Activated CD4-positive, alpha-beta T cell treated with anti-CD3 and anti-CD28 coated beads, Interleukin-2, Interleukin-4, amounts not matched to agents 100 ng/mL and 50 ng/mL, durations not matched to agents 16 hours and 8 hours (primary cell): Measurements from ENCODE around the gene ZNF521.

Experiments used
- DNase-seq: peaks from one replicate; pipeline ENCODE4 v3.0.0-alpha.2; 2020; ENCODE audit warnings: low spot score

The ZNF521 gene

GRCh38 chr18:25167612-25168410, 184.2 kb downstream of the ZNF521 start:
- DNase-seq, result no peak

DNA sequence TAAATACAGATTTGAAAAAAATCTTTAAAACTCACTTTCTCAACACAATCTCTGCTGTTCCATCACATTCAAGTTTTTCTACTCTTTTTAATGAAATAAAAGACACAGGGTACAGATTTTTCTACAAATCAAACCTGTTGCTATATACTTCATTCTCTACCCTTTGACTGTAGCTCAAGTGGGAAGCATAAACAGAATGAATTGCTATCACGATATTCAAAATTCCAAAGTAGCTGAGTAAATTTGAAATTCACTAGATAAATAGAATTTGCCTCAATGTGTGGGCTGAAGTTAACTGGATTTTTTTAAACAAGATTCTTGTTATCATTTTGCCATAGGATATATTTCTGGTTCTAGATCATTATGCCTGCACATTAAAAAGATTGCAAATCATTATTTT, 185.9 kb downstream of the ZNF521 start:
- DNase-seq, result no peak

GRCh38 chr18:25164848-25165811, 186.8 kb downstream of the ZNF521 start:
- DNase-seq, result peak; percentile 17

DNA sequence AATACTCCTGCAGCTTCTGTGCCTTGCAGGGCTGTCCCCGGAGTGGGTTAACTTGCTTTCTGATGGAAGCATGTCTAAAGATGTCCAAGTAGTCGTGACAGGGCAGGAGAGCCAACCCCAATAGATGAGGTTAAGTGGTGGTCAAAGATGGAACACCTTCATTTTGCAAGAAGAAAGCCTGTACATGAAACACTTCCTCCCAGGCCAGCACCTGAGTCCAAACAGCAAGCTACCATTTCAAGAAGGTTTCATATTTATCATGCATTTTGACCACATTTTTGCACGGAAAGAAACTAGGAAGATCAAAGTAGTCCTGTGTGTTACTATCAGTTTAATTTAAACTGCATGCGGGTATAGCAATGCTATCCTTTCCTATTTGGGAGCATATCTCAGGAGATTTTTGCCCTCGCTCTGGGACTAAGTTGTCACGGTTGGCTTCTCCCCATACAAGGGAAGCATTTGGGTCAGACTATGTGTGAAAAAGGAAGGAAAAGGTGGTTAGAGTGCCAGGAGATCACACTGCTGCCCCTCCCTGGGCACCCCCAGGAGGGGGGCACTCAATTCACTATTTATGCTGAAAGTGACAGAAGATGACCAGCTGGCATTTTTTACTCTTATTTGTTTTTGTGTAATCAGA, 187.6 kb downstream of the ZNF521 start:
- no peak for DNase-seq

DNA sequence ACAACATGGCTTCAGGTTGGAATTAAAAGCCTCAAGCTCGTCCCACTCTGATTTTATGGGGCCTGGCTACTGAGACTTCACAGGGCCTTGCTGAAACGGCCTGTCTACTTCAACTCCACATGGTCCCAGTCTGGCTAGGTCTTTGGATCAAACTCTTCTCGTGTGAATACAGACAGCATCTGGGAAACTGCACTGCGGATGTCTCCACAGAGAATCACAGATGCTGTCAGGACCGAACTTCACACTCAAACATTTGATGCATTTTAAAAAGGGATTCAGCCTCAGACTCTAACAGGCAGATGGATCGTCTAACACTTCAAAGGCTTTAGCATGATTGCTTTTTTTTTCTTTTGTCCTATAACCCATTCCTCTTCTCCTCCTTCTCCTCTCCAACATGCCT, 198.5 kb downstream of the ZNF521 start:
- DNase-seq, result no peak

DNA sequence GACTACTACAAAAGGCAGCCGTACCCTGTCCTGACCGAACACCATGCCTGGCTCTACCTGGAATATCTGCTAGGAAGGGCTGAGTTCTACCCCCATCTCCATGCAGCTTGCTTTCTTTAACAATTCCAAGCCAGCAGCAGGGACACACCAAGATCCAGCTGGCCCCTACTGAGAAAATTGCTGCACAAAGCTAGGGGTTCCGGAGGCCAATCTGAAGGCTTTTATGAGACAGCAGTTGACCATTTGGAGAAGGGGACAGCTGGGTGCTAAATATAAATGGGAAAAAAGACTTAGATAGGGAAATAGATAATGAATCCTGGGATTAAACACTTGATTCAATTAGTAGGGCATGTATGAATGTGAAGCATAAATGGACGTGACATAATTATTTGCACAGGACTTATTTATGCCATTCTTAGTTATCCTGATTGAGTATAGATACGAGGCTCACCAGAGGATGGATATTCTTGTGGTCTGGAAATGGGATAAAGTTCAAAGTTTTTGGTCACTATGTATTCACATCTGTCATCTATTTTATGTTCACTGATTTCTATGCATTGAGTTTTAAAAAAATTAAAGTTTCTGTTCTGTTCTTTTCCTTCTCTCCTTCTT, 204.0 kb downstream of the ZNF521 start:
- DNase-seq, result no peak

DNA sequence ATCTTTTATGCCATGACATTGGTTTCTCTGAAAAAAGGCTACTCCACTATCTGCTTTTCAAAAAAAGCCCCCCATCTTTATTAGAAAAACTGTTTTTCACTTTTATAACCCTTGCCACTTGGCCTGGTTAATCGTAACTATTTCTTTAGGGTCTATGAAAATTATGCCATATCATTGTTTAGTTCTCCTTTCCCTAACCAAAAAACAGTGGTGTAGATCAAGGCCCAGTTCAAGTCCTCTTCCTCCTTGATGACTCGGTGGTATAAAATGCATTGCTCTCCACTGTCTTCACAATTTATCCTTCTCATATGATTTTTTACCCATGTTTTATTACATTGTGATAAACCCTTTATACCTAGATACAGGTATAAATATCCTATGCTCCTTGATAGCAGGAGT, 205.5 kb downstream of the ZNF521 start:
- no peak for DNase-seq

DNA sequence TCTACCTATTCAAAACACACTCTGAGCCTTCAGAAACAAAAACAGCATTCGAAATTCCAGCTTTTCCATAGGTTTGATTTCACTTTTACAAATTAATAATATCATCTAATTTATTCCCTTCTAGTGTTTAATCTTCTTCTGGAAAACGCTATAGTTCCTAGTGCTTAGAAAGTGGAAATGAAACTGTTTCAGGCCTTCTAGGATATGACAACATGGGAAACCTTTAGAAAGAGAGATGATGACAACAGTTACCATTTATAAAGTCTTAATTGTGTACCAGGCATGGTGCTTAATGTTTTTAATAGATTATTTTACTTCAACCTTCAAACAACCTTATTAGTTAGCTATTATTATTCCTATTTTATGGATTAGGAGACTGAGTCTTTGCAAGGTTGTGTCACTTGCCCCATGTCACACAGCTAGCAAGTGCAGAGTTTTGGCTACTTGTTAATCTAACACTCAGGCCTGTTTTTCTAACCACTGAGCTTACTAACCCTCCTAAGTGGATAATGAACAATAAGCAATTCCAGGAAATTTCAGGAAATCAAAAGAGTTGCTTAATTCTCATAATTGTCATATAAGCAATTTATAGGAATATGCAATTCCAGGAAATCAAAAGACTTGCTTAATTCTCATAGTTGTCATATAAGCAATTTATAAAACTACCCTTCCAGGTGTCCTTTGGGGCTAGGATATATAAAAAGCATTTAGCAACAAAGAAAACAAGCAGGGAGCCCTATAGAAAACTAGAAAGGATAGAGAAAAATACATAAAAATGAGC, 206.0 kb downstream of the ZNF521 start:
- no peak for DNase-seq

DNA sequence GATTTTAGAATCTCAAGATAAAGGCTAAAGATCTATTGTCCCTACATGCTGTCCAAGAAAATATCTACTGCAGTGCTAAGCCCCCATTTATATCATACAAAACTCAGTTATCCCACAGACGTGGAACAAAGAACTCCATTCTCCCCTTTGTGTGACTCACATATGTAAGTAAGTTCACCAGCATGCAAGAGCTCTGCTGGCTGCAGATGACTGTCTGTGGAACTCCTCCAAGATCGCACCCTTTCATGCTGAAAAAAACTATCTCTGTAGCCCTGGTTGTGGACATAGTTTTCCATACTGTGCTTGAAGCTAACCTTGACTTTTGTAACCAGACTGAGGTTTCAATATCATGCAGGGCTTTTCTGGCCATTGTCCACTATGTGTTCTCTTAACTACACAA, 207.1 kb downstream of the ZNF521 start:
- DNase-seq, result no peak

GRCh38 chr18:25141886-25142285, 210.1 kb downstream of the ZNF521 start:
- DNase-seq, result no peak

GRCh38 chr18:25141399-25141798, 210.6 kb downstream of the ZNF521 start:
- no peak for DNase-seq

- DNase-seq, result no peak
These were observed 211.0 kb downstream of the ZNF521 start for GRCh38 chr18:25140962-25141308.

DNA sequence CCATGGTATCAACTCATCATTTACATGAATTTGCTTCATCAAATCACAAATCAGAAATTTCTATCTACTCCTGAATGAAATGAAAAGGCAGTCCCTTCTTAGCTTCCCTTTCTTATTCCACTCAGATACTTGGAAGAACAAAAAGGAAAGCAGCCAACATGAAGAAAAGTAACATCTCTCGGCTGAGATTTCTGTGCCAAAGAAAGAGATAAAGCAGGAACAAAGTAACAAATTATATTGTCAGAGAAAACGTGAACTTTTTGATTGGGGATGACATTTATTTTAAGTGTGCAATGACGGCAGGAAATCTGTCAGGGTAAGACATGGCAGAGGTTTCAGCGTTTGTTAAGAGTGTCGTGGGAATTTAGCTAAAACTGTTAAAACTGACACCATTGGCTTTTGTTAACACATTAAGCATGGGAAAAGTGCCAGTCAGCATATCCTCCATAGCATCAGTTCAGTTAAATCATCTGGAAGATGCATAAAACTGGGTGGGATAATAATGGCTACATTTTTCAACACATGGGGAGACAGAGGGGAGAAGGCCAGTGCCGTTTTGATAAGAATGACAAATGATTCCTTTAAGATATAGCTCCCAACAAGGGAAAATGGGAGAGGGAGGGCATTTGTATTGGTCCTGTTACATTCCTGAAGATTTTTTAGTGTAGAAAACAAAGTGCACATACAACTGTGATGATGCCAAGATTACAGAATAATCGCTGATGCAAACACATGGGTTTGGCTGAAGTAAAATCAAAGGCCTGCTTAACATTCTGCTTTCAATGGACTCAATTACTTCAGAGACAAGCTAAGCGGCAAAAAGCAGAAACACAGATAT, 211.6 kb downstream of the ZNF521 start:
- DNase-seq, result no peak

DNA sequence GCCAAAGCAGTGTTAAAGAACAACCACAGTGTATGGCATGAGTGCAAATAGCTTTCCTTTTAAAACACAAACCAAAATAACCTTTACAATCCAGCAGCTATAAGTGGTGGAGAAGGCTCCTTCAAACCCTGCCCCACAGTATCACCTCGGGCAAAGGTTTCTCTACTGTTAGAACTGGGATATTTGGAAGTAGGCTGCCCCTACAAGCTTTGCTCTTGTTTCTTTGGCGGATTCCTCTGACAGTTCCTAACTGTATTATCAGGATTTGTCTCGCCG, 214.8 kb downstream of the ZNF521 start:
- no peak for DNase-seq

- no peak for DNase-seq
These were observed 215.4 kb downstream of the ZNF521 start for GRCh38 chr18:25136416-25137196.

DNA sequence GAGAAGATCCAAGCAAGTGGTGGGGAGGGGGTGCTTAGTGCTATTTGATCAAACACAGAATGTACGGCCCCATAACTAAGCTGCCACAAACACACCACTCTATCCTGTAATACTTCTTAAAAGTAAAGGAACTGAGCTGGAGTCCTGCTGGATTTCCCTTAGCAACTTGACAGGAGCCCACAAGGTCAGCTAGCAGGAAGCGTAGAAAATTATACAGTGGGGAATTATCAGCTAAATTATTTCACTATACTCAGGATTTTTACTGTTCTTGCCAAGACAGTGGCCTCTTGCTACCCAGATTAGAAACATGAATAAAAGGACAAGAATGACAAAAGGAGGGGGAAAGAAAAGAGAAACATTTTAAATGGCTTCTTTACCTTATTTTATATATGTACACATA, 217.1 kb downstream of the ZNF521 start:
- no peak for DNase-seq

DNA sequence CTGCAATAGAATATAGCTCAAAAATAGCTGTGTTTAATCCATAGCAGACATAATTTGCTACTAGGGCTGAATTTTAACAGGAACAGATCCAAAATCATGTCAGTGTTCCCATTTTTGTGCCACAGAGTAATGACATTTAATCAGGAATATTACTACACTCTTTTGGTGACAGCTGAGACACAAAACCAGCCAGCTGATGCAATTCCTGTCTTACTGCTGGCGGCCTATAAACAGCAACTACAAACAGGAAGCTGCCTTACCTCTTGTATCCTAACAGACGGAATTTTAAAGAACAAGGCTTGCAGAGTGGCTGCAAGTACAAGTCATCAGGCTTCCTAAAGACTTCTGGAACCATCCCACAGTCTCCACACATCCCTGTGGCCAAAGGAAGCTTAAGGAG, 218.1 kb downstream of the ZNF521 start:
- no peak for DNase-seq

DNA sequence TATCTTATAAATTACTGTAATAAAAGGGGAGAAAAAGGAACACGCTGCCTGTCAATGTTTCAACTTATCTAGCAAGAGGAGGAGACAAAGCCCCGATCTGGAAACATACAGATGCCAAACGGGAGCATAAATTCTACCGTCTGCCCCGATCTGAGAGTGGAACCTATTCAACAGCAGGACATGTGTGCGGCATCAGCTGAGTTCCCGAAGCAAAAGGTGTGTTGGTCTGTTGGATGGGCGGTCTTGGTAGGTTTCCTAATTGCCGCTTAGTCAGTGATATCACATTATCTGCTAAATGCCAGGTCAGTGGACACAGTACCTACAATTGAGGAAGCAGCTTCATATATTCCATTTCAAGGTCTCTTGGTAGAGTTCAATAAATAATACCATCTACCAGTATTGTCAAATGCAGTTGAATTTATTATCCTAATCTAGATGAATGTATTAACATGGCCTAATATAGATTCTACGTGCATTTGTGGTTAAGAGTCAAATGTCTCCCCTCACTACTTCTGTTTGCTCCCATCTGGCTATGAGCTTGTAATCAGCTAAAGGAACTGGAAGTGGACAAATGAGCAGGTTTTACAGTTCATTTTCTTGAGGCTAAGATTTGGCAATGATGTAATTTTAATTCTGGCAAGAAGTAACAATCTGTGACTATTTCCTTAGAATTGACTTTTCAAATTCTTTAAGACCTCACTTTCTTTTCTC, 219.0 kb downstream of the ZNF521 start:
- no peak for DNase-seq

DNA sequence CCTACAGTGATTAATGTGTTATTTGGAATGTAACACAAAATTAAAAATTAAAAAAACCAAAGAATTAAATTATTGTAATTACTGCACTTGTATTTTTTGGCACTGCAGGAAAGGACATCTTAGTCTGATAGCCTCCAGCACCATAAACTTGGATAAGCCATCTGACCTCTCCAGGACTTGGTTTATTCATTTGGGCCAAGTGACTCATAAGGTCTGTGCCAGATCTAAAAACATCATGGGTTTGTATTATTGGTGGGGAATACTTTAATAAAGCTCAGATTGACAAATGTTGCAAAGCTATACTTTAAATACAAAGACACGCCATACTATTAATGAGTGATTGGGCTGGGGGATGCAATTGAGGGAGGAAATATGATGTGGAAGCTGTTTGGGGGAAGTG, 225.2 kb downstream of the ZNF521 start:
- no peak for DNase-seq
